Hepatocyte (in vitro differentiated cells): ENCODE measurements around the gene NKX6-1.

ENCODE experiments used
- EZH2 ChIP-seq: fragments of 200-600 bp; sonication (generic); IDR thresholded peaks from 2 replicates; pipeline ENCODE4 v1.6.1; 2016; ENCODE audit warnings: antibody characterized with exemption, mild to moderate bottlenecking, borderline replicate concordance
- EZH2phosphoT487 ChIP-seq: fragments of 200-600 bp; sonication (generic); IDR thresholded peaks from one replicate; pipeline ENCODE4 v1.6.1; 2018; ENCODE audit warnings: antibody characterized with exemption, mild to moderate bottlenecking, low read depth, moderate library complexity; ENCODE audit not compliant: unreplicated experiment, severe bottlenecking

DNA sequence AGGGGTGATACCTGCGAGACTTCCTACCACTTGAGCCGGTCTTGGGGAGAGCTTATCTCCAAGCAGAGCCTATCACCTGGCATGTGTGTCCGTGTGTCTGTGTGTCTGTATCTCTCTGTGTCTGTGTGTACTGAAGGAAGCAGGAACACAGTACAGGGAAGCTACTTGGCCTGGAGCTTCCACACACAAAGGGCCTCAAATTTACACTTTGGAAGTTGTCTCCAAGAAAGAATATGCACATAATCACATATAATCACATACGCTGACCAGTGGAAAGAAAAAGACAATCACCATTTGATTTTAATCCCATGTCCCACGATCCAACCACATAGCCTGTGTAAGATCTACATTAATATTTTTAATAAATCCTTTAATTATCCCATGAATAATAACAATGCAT is 13.2 kb upstream of the NKX6-1 start:
- no peak for TF ChIP-seq EZH2
- TF ChIP-seq EZH2phosphoT487, result no peak
